HepG2 (cell line): ENCODE measurements around the gene DCAF6. TPM values are rescaled to one million over a fixed set of nuclear protein-coding genes. Genes with fewer than 3 reads are reported as not detected.

Experiments used
- ATAC-seq: fragments of 200-7000 bp; cut with Tn5 transposase; 3 replicates; pipeline ENCODE4 v1.9.1; 2020; ENCODE audit warnings: mild to moderate bottlenecking, moderate library complexity
- BruUV-seq: library from RNA; stranded (reverse); fragments of 400-500 nt; replicated peaks from 2 replicates; lab custom pipeline; 2021; lab: Mats Ljungman, UMichigan
- CTCF ChIA-PET: fragments of 300-600 bp; formaldehyde crosslinking; extraction: SDS; loops from one replicate; lab custom pipeline; 2021; ENCODE audit warnings: low total read pairs, inconsistent platforms, low intra/inter-chr PET ratio; lab: Yijun Ruan, JAX
- POLR2A ChIA-PET: fragments of 350-600 bp; sonication (Branson Sonifier 250); formaldehyde crosslinking; loops from one replicate; lab custom pipeline; 2020; ENCODE audit warnings: antibody characterized with exemption, inconsistent platforms; lab: Yijun Ruan, JAX
- DNase-seq: peaks from one replicate; pipeline ENCODE4 v3.0.0-alpha.2; 2015; ENCODE audit warnings: low spot score
- FAIRE-seq: peaks from 3 replicates; lab custom pipeline; 2011; peaks lifted over from hg19 to GRCh38; lab: Jason Lieb, UNC
- H2AFZ ChIP-seq: one replicate; pipeline ENCODE4 v1.6.1; 2011; ENCODE audit warnings: low read length, inconsistent platforms
- H3K27ac ChIP-seq: fragments of 300-600 bp; 3 replicates; pipeline ENCODE4 v1.8.0; 2011; ENCODE audit warnings: mixed run types, mild to moderate bottlenecking, mixed read lengths, low read length, inconsistent platforms; ENCODE audit not compliant: insufficient read depth; ENCODE audit errors: extremely low read length
- H3K27me3 ChIP-seq, 2 experiments: fragments of 200-600 bp in 1 of 2; 2 replicates in 1 of 2; 3 replicates in 1 of 2; pipeline versions ENCODE4 v1.6.0 to v1.8.0; 2011; ENCODE audit warnings: low read length in 2 of 2, mild to moderate bottlenecking in 2 of 2, moderate library complexity in 2 of 2, inconsistent platforms in 1 of 2; ENCODE audit not compliant: insufficient read depth in 2 of 2, control insufficient read depth in 1 of 2
- H3K36me3 ChIP-seq, 2 experiments: fragments of 200-600 bp in 1 of 2; replicated peaks in 1 of 2; 2 replicates in 1 of 2; 3 replicates in 1 of 2; pipeline versions ENCODE4 v1.5.1 to v1.8.0; 2011; ENCODE audit warnings: low read length in 2 of 2, inconsistent platforms in 1 of 2; ENCODE audit not compliant: insufficient read depth in 2 of 2, control insufficient read depth in 1 of 2
- H3K4me1 ChIP-seq: 2 replicates; pipeline ENCODE4 v1.5.1; 2012; ENCODE audit warnings: low read length, inconsistent platforms; ENCODE audit not compliant: insufficient read depth
- H3K4me2 ChIP-seq: 2 replicates; pipeline ENCODE4 v1.6.0; 2011; ENCODE audit warnings: low read depth, low read length, inconsistent platforms
- H3K4me3 ChIP-seq, 3 experiments: fragments of 200-600 bp in 1 of 3; sonication (generic), shearing (Covaris generic) in 1 of 3; replicated peaks in 1 of 3; 2 replicates each; pipeline ENCODE4 v1.5.1; 2011 to 2016; ENCODE audit warnings: low read length in 3 of 3, inconsistent platforms in 2 of 3, low read depth in 2 of 3, mild to moderate bottlenecking in 2 of 3, control low read depth in 1 of 3, mixed read lengths in 1 of 3; ENCODE audit not compliant: insufficient read depth in 1 of 3
- H3K79me2 ChIP-seq: one replicate; pipeline ENCODE4 v1.6.1; 2011; ENCODE audit warnings: low read length, inconsistent platforms; ENCODE audit not compliant: insufficient read depth
- H3K9ac ChIP-seq: 2 replicates; pipeline ENCODE4 v1.6.0; 2011; ENCODE audit warnings: mild to moderate bottlenecking, low read depth, low read length, inconsistent platforms; ENCODE audit not compliant: insufficient read depth
- H3K9me3 ChIP-seq: 2 replicates; pipeline ENCODE4 v1.5.1; 2012; ENCODE audit warnings: mild to moderate bottlenecking, low read length
- H4K20me1 ChIP-seq: 2 replicates; pipeline ENCODE4 v1.6.0; 2011; ENCODE audit warnings: inconsistent platforms, mild to moderate bottlenecking, low read length, moderate library complexity; ENCODE audit not compliant: insufficient read depth
- AGO2 ChIP-seq: fragments of 200-400 bp; formaldehyde crosslinking; optimal IDR thresholded peaks from 2 replicates; pipeline ENCODE3; 2017; ENCODE audit warnings: mild to moderate bottlenecking, low read depth, low read length, moderate library complexity
- AHR ChIP-seq: IDR thresholded peaks from 2 replicates; pipeline ENCODE4 v1.6.1; 2018; ENCODE audit warnings: missing genetic modification reagents, missing compliant biosample characterization
- CEBPB ChIP-seq: IDR thresholded peaks from 2 replicates; pipeline ENCODE4 v1.6.1; 2011; ENCODE audit warnings: low read depth, low read length, improper control_type of control experiment, borderline replicate concordance
- HNRNPLL ChIP-seq: fragments of 200-400 bp; formaldehyde crosslinking; IDR thresholded peaks from 2 replicates; pipeline ENCODE4 v1.6.1; 2017; ENCODE audit warnings: mild to moderate bottlenecking, low read depth, low read length; ENCODE audit not compliant: poor library complexity, severe bottlenecking
- MEIS1 ChIP-seq: sonication (generic); formaldehyde crosslinking; IDR thresholded peaks from 2 replicates; pipeline ENCODE4 v1.9.0; 2021; ENCODE audit warnings: mild to moderate bottlenecking, missing genetic modification reagents, moderate library complexity, borderline replicate concordance
- TFDP2 ChIP-seq: sonication (generic); formaldehyde crosslinking; IDR thresholded peaks from 2 replicates; pipeline ENCODE4 v1.4.0; 2020; ENCODE audit warnings: missing genetic modification reagents
- ZNF124 ChIP-seq: sonication (generic); formaldehyde crosslinking; IDR thresholded peaks from 2 replicates; pipeline ENCODE4 v1.4.0; 2020; ENCODE audit warnings: missing genetic modification reagents
- ZNF414 ChIP-seq: sonication (generic); formaldehyde crosslinking; IDR thresholded peaks from 2 replicates; pipeline ENCODE4 v1.5.0; 2020; ENCODE audit warnings: missing genetic modification reagents
- ZNF468 ChIP-seq: sonication (generic); formaldehyde crosslinking; IDR thresholded peaks from 2 replicates; pipeline ENCODE4 v1.8.0; 2022; ENCODE audit warnings: mild to moderate bottlenecking, moderate library complexity, missing genetic modification reagents
- ZNF503 ChIP-seq: sonication (generic); formaldehyde crosslinking; IDR thresholded peaks from 2 replicates; pipeline ENCODE4 v1.4.0; 2020; ENCODE audit warnings: missing genetic modification reagents
- ZNF614 ChIP-seq: IDR thresholded peaks from 2 replicates; pipeline ENCODE4 v1.6.1; 2018; ENCODE audit warnings: missing biosample characterization, missing genetic modification reagents, inconsistent platforms, borderline replicate concordance
- ZNF782 ChIP-seq: sonication (generic); formaldehyde crosslinking; IDR thresholded peaks from 2 replicates; pipeline ENCODE4 v1.4.0; 2020; ENCODE audit warnings: missing genetic modification reagents, mild to moderate bottlenecking, borderline replicate concordance
- WGBS: methylation state at CpG from one replicate; pipeline ENCODE4 v1.1.6; 2017; ENCODE audit warnings: low lambda C conversion rate; 5-methylcytosine and 5-hydroxymethylcytosine counted together
- in situ Hi-C: cut with HindIII; loops from 2 replicates; pipeline ENCODE4 v1.10.0; 2017; ENCODE audit warnings: low pct_unique_long_range_greater_than_20kb; ENCODE audit not compliant: extremely low pct_ligation_motif_present
- intact Hi-C: fragments of 100-400 bp; cut with micrococcal nuclease; formaldehyde crosslinking; loops from one replicate; pipeline ENCODE4 v1.10.0; 2022; ENCODE audit not compliant: unreplicated experiment
- polyA plus RNA-seq, 8 experiments: library from polyadenylated mRNA; depleted of rRNA in 3 of 8; stranded (reverse) in 7 of 8; unstranded in 1 of 8; fragments of >200 nt; fragmentation: Illumina TruSeq in 4 of 8; extraction: Trizol in 4 of 8; gene quantifications; 2 replicates each; pipeline versions ENCODE4 v1.2.1 to v1.2.3, GENCODE V29; 2011 to 2016; ENCODE audit warnings: low read depth in 4 of 8, missing spikeins in 1 of 8, mixed read lengths in 1 of 8; ENCODE audit not compliant: insufficient read depth in 1 of 8
- total RNA-seq, 5 experiments: library from RNA; depleted of rRNA; stranded (reverse); fragments of >200 nt; fragmentation: Illumina TruSeq; extraction: Trizol; gene quantifications; 2 replicates each; pipeline ENCODE4 v1.2.3, GENCODE V29; 2016; ENCODE audit warnings: low read depth in 1 of 5

DCAF6 gene
- total and polyA plus RNA-seq, 2 of the 13 experiments (the other 11 are each of a cell fraction or from before 2014, with no cell fraction given), result 24.7 to 33.7 TPM

DNA sequence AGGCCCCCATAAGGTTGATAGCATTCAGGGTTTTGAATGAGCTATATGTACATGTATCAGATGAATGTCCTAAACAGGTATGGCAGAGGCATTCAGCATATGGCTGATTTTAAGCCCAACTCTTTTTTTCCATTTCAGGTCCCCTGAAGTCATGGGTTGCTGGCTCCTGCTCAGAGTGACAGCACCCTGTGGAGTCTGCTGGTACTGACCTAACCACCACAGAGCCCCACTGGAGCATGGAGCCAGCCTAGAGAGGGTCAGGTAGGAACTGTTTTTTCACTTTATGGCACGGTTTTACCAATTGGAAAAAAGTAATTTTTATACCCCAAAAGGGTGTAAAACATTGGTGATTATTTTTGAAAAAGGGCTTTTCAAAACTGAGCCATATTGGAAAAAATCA is 82.9 kb downstream of the DCAF6 start:
- 95% methylated on average over 1 of the region's 1 CpG for WGBS
- DNase-seq, result no peak
- no peaks in the 10 kb centered on the region for H4K20me1 ChIP-seq
- H3K4me3 ChIP-seq, result no peak overlapping the region
- H3K4me2 ChIP-seq, result no peak overlapping the region
- H3K36me3 ChIP-seq, result peaks cover 7 to 34% of the 10 kb centered on the region in 2 experiments; a peak in 4 of 5 replicates
- no peaks in the 10 kb centered on the region for H3K9me3 ChIP-seq
- CTCF ChIA-PET, result no interaction called here
- POLR2A ChIA-PET, result no interaction called here
- H2AFZ ChIP-seq, result no peak overlapping the region
- ATAC-seq, result peak; percentile 84
- no peak for TF ChIP-seq ZNF468 (CRISPR knock-in tag)
- no peak for TF ChIP-seq ZNF414 (CRISPR knock-in tag)
- TF ChIP-seq TFDP2 (CRISPR knock-in tag), result no peak
- TF ChIP-seq AGO2, result no peak
- TF ChIP-seq MEIS1, result no peak
- TF ChIP-seq ZNF503 (CRISPR knock-in tag), result no peak
- no peak for TF ChIP-seq AHR
- TF ChIP-seq ZNF782, result no peak
- TF ChIP-seq CEBPB, result no peak
- no peak for TF ChIP-seq ZNF124 (CRISPR knock-in tag)
- no peak for TF ChIP-seq ZNF614
- TF ChIP-seq HNRNPLL, result no peak
- in situ Hi-C loops (no loop called here), intact Hi-C loops (no loop called here)
- no peaks in the 10 kb centered on the region for H3K4me1 ChIP-seq
- BruUV-seq, result no TSS peak
- FAIRE-seq, result no peak
- H3K27ac ChIP-seq, result no peak overlapping the region
- H3K79me2 ChIP-seq, result no peaks in the 10 kb centered on the region
- no peak overlapping the region for H3K9ac ChIP-seq
- H3K27me3 ChIP-seq, result no peaks in the 10 kb centered on the region
